ENCODE results near the gene LINC01488.

- TF ChIP-seq CTCF (IDR thresholded peaks at IDR 0.05) (no peak), POLR2A (IDR thresholded peaks at IDR 0.05) (no peak)
Measured at GRCh38 chr11:69474736-69475135, 6.7 kb upstream of the LINC01488 start.

Measured in Peyer's patch (tissue), 4 donors.